Suppressor macrophage (primary cell): Measurements from ENCODE around the gene CELF4.

Source experiments
- DNase-seq, 4 experiments: peaks; one replicate each; pipeline ENCODE4 v3.0.0-alpha.2; 2020 to 2022

Gene CELF4

DNA sequence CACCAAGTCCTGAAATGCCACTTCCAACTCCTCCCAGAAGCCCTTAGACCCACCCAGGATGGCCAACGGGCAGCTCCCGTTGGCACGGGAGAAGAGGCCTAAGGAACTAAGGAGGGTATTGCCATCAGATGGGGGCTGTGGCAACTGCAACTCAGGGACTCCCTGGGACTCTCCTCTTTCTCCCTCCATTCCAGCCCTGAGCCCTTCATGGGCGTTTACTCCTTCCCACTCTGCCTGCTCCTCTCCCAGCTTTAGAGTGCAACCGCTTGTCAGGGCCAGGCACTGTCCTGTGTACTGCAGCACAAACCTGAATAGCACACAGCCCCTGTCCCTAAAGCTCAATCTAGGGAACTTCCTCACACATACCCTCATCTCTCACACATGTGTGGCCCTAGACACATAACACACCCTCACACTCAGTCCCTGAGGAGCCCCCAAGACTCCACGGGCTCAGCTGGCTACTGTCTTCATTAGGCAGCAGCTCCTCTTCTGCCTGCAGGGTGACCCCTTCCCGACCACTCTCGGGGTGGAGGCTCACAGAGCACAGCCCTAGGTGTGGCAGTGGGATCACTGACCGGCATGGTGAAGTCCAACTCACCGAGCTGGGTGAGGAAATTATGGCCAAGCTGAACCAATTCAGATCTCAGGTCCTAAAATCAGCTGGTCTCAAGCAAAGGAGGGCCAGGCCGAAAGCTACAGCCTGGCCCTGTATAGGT lies 316.3 kb downstream of the CELF4 start:
- DNase-seq: no peak

DNA sequence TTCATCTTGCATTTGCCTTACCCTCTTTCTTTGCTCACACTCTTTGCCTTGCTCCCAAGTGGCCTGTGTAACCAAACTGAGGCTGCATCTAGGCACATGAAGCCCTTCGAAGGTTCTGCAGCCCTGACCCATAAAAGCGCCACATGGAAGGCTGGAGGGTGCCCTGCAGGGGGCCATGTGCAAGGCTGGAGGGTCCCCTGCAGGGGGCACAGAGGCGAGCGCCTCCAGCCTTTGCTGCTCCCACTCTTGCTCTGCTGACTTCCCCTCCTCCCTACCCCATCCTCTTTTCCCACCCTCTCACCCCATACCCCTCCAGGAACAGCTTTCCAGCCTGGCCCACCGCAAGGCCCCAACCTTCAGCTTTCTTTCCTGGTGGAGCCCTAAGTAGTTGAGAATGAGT lies 317.3 kb downstream of the CELF4 start:
- DNase-seq: no peak

DNA sequence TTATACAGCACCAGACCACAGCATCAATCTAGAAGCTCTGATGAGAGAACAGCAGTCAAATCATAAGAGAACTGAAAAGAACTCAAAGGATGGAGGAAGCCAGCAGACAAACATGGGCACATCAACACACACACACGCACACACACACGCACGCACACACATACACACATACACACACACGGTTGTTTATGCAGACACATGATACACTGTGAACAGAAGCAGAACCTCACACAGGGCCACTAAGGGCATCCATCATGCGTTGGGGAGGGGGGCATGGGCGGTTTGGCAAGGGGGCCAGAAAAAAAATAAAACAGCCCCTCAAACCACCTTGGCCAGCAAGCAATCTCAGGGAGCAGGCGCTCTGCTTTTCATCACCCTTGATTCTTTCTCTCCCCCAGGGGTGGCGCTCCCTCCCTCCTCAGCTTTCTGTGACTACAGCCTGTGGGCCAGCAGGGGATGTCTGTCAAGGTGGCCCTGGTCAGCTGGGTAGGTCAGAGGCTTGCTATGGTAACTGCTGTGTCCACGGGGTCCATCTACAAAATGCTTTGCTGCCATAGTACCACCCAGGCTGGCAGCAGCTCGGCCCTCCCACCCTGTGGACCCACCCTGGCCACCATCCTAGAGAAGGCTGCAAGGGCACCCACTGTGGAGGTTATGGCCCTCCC lies 318.0 kb downstream of the CELF4 start:
- DNase-seq: no peak

DNA sequence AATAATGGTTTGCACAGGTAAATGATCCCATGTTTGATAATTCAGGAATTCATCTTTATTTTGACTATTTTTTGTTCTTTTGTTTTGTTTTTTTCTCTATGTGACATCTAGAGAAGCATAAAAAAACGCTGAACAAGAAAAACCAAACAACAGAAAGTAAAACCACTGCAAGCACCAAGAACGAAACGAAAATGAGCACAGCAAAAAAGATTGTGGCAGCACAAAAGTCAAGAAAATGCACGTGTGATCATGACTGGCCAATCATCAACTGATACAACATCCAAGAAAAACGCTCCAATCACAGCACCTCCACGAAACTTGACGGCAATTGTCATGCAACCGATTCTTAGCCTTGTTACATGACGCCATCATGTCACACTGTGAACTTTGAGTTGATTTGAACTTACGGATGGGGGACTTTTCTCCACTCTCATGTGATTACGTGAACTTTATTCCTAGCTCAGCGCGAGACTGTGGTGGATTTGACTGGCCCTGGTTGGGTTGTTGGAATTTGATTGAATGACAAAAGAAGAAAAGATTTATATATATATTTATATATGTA lies 318.7 kb downstream of the CELF4 start:
- no peak for DNase-seq

DNA sequence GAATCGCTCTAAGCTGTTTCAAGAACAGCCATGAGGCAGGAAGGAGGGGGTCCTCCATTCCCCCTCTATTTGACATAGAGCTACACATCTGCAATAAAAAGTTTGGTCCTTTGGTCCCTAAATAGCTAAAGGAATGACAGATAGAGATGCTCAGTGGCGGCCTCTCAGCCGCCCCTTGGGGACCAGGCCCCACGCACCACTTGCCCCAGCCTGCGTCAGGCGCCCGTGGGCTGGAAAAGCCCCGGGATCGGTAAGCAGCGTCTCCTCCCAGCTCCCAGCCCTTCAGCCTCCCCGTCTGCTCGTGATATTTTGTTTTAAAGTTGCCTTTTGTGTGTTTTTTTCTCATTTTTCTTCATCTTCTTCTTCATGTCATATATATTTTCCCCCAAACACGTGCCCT lies 321.0 kb downstream of the CELF4 start:
- no peak for DNase-seq

DNA sequence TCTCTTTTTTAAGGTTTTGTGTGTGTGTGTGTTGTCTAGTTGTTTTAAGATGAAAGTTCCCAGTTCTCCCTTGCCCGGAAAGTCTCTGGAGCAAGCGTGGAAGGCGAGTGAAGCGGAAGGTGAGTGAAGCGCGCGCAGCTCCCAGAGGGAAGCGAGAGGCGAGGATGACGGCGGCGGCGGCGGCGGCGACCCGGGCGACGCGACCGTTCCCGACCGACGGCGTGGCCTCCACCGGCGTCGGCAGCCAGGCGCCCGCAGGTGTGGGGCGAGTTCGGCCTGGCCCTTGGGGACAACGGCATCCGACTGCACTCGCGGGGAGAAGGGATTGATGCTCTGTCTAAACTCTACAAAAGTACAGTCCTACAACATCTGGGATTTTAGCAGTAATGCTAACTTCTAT lies 321.9 kb downstream of the CELF4 start:
- DNase-seq: no peak

DNA sequence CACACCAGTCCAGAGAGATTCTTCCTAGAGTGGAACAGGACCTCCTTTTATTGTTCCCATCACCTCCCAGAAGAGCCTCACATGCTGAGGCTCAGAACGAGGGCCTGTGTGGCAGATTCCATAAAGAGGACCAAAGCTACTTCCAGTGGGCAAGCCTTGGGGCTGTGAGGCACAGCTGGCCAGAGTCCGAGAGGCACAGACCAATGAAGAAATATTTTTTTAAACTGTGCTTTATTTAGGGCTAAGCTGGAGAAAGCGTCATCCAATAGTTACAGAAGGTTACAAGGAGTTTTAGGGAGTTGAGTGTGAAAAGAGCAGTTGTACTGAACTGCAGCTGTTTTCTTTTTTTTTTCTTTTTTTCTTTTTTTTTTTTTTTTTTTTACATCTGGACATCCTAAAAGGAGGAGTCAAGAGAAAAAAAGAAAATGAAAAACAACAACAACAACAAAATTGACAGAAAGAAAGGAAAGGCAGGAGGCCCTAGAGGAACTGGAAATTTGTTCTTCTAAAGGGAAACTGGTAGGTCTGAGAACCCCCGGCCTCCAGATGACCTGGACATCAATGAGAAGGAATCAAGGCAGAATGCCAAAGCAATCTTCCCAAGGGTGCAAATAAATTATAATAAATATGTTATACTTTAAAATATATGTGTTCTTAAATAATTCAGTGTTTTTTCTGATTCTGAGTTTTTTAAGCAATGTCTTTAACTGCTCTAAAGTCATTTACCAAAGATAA lies 322.6 kb downstream of the CELF4 start:
- DNase-seq: no peak

DNA sequence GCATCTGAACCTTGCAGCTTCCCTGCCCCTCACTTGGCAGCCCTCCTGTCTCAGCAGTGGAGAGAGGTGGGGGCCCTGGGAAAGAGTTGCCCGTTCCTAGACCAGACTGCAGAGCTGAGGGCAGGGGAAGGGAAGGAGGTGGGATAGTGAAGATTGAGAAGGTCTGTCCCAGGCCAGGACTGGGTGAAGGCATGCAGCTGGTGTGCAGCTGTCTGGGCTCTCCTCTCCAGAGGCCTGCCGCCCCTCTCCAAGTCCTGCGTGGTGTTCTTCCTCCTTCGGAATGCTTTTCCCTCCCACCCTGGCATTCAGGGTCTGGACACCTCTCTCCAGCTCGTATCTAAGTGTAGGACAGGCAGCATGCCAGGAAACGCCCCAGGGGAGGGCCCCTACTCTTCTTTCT lies 323.5 kb downstream of the CELF4 start:
- DNase-seq: no peak

DNA sequence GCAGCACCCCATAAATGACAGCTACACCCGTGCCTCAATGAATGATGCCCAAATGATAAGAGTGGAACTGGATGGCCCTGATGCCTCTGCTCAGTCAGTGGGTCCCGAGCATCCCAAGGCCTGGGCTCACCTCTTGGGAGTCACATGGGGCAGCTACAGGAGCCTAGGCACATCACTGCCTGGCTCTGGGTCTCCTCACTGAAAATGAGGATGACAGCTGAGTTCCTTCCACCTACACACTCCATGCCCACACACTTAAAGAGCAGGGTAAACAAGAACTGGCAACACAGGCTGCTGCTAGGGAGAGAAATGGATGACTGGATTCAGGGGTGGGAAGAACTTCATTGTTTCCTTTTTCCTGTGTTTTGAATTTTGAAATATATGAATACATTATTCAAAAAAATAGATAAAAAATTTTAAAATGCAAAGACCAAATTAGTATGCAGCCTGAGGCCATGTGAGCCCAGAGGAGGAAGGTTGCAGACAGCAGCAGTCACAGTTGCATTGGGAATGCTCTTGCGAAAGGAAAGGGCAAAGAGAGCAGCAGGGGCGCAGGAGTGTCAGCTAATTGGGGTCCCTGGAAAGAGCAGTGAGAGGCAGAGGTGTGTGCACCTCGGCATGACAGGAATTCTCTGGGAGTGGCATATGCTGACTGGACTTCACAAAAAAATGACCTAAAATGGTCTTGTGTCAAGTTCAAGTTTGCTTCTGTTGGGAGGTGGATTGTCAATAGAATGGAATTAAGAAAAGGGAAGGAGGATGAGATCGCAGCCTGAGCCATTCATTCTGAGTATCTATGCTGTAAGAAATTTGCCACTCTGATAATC lies 327.1 kb downstream of the CELF4 start:
- DNase-seq: peak in 3 of 4 experiments; percentile 38 to 55 (median 39)

DNA sequence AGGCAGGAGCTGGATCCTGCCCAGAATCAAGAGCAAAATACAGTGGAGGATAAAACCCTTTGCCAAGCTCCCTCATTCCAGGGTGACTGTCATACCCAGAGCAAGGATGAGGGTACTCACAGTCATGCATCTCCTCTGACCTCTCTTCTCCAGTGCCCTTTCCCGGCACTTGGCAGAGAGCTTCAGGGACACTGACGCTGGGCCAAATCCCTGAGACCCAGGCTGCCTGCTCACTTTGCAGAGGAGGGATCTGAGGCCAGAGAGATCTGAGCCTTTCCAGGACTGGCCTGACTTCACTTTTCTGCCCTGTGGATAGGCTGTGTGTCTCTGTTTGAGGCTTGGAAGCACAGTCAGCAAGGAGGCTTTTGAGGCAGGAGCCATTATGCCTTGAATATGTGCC lies 330.0 kb downstream of the CELF4 start:
- no peak for DNase-seq

DNA sequence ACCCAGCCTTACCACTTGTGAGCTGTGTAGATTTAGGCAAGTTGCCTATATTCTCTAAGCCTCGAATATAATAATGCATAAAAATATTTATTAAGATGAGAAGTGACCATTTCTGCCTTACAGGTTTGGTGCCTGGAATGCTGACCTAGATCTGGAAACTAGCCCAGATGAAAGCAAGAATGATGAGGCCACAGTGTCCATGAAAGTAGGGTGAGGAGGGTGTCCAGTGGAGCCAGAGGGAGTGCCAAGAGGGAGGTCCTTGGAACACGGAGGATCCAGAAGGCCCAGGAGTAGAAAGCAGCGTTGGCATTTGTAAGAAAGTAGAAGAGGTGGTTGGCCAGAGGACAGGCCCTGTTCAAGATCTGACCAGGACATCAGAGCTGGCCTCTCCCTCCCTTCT lies 334.3 kb downstream of the CELF4 start:
- DNase-seq: no peak

DNA sequence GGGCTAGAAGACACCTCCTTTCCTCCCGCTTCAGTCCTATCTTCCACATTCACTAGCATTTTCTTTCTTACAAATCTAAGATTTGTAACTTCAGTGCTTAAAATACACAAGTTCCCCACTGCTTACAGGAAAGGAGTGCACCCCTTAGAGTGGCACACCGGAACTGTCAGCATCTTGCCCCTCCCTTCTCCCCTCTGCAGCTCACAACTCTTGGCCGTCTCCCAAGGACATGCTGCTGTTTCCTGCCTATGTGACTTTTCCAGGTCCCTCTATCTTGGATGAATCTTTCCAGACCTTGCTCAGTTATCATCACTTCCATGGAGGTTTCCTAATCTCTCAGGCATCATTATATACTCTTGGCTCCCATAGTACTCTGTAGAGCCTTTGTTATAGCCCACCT lies 334.8 kb downstream of the CELF4 start:
- DNase-seq: no peak

DNA sequence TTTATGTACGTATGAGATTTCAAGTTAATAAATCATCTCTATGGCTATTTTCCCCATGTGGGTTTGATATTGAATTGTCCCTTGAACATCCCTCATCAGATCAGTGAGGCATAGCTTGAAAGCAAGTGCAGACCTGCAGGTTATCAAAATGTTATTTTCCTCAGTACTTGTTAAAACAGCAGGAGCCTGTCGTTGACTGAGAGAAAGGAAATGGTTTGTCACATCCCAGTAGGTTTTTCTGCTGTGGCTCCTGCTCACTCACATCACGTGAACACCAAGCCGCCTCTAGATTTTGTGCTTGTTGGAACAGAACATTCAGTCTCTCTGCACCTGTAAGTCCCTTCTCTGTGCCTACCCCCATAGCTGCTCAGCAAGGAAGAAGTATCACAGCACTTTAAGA lies 340.3 kb downstream of the CELF4 start:
- DNase-seq: no peak

DNA sequence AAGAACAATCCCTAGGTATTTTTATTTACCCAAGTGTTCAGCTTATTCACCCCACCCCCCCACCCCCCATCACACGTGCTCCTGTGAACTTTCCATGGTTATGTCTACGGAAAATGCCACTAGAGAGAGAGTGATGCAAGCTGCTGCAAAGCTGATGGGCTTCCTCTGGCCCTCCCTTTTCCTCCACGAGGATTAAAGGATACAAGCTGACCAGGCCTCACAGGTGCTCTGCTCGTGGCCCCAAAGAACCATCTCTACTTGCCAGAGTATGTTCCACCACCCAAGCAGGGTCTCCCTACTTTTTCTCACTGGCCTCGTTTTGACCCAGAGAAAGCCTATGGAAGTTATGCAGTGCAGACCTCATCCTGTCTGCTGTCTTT lies 342.6 kb downstream of the CELF4 start:
- no peak for DNase-seq

DNA sequence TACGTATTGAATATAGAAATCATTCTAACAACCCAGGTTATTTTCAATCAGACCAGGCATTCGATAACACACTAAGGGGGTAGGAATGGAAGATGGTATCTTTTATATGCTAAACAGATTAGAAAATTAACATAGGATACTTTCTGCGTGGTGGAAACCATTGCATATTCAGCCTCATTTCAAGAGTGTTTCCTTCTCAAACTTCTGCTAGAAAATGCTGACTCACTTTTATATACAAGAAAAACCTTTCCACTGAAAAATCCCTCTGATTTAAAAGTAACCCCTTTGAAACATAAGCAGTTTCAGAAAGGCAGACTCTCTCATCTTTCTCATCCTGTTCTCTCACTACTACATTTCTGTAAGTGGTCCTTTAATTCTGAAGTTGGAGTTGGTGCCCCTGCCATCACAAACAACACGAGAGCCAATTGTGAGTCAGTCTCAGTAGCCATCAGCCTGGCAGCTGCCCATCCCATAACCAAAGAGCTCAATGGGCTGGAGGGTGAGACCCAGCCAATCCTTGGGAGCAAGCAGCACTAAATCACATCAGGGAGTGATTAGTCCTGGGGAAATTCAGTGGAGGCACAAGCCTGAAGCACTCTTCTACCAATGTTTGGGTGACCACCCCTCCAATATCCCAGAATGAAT lies 343.1 kb downstream of the CELF4 start:
- no peak for DNase-seq

DNA sequence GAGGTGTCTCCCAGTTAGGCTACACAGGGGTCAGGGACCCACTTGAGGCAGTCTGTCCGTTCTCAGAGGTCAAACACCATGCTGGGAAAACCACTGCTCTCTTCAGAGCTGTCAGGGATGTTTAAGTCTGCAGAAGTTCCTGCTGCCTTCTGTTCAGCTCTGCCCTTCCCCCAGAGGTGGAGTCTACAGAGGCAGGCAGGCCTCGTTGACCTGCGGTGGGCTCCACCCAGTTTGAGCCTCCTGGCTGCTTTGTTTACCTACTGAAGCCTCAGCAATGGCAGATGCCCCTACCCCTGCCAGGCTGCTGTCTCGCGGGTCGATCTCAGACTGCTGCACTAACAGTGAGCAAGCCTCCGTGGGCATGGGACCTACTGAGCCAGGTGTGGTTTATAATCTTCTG lies 346.3 kb downstream of the CELF4 start:
- no peak for DNase-seq

DNA sequence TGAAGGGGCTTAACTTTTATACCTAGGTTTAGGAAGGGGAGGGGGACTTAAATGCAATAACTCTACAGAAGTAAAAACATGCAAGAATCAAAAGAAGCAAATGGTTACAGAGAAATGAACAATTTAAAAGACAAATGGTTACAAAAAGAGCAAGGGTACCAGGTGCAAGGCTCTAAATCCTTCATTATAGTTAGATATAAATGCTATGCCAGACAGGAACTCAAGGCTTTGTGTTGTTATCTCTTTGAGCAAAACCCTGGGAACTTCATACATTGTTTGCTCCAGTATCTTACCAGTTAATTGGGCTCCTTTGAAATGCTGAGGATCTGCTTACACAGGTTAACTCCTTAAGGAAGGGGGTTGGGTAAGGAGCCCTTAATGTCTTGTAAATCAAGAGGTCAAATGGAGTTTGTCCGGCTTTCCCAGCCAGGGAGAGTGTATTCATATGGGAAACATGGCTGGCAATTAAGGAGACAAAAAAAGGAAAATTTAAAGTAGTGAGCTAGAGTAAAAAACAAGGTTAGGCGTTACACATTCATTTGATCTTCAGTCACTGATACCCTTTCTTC lies 347.5 kb downstream of the CELF4 start:
- DNase-seq: no peak

DNA sequence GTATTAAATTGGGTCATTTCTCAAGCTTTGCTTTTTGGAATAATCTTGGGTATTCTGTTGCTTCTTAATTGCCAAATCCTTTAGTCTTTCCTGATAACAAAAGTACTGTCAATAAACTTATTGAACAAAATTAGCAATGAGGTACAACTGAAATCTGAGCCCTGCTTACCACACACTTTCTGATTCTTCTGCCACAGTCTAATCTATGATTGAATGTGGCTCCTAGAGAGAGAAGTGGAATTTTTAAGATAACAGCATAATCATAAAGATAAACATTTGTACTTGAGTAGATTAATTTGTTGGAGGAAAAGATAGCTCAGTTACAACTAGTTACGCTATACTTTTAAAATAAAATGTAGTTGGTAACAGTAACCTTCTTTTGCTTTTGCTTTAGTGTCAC lies 354.8 kb downstream of the CELF4 start:
- DNase-seq: no peak

DNA sequence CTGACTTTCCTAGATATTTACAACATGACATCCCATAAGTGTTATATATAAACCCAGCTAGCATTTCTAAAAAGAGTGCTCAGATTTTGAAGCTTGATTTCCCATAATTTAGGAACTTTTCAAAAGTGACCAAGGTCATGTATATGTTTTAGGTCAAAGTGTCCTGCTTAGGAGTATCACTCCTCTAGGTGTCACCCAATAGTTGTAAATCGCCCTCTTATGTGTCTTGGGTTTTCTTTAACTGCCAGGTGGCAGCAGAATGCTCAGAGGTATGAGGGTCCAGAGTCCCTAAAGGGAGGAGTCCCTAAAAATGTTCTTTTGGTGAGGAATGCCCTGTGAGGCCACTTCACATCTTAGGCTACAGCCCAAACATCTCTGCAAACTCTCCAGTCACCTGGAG lies 358.3 kb downstream of the CELF4 start:
- DNase-seq: no peak

DNA sequence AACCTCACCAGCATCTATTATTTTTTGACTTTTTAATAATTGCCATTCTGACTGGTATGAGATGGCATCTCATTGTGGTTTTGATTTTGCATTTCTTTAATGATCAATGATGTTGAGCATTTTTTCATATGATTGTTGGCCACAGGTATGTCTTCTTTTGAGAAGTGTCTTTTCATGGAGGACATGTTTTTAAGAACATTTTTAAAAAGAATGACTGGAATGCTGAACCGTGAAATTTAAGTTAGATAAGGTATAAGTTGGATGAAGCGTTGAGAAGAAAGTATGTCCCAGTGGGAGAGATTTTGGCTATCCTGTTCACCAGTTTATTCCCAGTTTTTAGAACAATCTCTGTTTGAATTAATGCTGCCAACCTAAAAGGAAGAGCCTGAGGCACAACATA lies 365.9 kb downstream of the CELF4 start:
- no peak for DNase-seq
